Panc1 (cell line): Measurements from ENCODE around the gene PORCN. TPM values are rescaled to one million over a fixed set of nuclear protein-coding genes. Genes with fewer than 3 reads are reported as not detected.

Experiments
- ATAC-seq: fragments of 200-7000 bp; cut with Tn5 transposase; 2 replicates; pipeline ENCODE4 v1.9.1; 2020; ENCODE audit warnings: mild to moderate bottlenecking, moderate library complexity
- BruUV-seq: library from RNA; stranded (reverse); fragments of 400-500 nt; replicated peaks from 2 replicates; lab custom pipeline; 2021; lab: Mats Ljungman, UMichigan
- CTCF ChIA-PET: fragments of 300-600 bp; sonication (Branson Sonifier 250); formaldehyde crosslinking; loops from one replicate; lab custom pipeline; 2022; ENCODE audit warnings: antibody characterized with exemption; lab: Charles Lee
- POLR2A ChIA-PET: fragments of 300-600 bp; sonication (Branson Sonifier 250); formaldehyde crosslinking; loops from one replicate; lab custom pipeline; 2022; ENCODE audit warnings: antibody characterized with exemption; lab: Charles Lee
- DNase-seq: peaks from one replicate; pipeline ENCODE4 v3.0.0-alpha.2; 2010; ENCODE audit warnings: low read depth, low spot score
- H3K27ac ChIP-seq: 2 replicates; pipeline ENCODE4 v1.5.1; 2011; ENCODE audit warnings: mild to moderate bottlenecking, low read length, inconsistent platforms
- H3K27me3 ChIP-seq: fragments of 200-500 bp; sonication (Bioruptor generic); 2 replicates; pipeline ENCODE4 v1.6.0; 2014; ENCODE audit warnings: low read length, inconsistent platforms; ENCODE audit not compliant: control insufficient read depth, insufficient read depth
- H3K36me3 ChIP-seq: fragments of 200-500 bp; sonication (Bioruptor generic); 2 replicates; pipeline ENCODE4 v1.5.1; 2014; ENCODE audit warnings: inconsistent platforms, mild to moderate bottlenecking, low read length, moderate library complexity; ENCODE audit not compliant: control insufficient read depth, insufficient read depth
- H3K4me1 ChIP-seq: 2 replicates; pipeline ENCODE4 v1.5.1; 2011; ENCODE audit warnings: inconsistent platforms, mild to moderate bottlenecking, low read length, moderate library complexity; ENCODE audit not compliant: control insufficient read depth, insufficient read depth
- H3K4me3 ChIP-seq, 2 experiments: 2 replicates each; pipeline ENCODE4 v1.5.1; 2011 to 2012; ENCODE audit warnings: low read depth in 2 of 2, low read length in 2 of 2, mild to moderate bottlenecking in 2 of 2, inconsistent platforms in 1 of 2, moderate library complexity in 1 of 2
- H3K9me3 ChIP-seq: fragments of 200-500 bp; sonication (Bioruptor generic); 2 replicates; pipeline ENCODE4 v1.5.1; 2014; ENCODE audit warnings: low read depth, mild to moderate bottlenecking, inconsistent platforms, low read length, moderate library complexity; ENCODE audit not compliant: control insufficient read depth, insufficient read depth
- POLR2AphosphoS5 ChIP-seq: IDR thresholded peaks from 2 replicates; pipeline ENCODE4 v1.6.1; 2012; ENCODE audit warnings: mild to moderate bottlenecking, low read depth, low read length, moderate library complexity
- SIN3A ChIP-seq: IDR thresholded peaks from 2 replicates; pipeline ENCODE4 v1.6.1; 2012; ENCODE audit warnings: low read depth, mild to moderate bottlenecking, low read length, moderate library complexity, borderline replicate concordance; ENCODE audit not compliant: insufficient read depth
- TCF7L2 ChIP-seq: IDR thresholded peaks from 2 replicates; pipeline ENCODE4 v1.6.1; 2011; ENCODE audit warnings: mild to moderate bottlenecking, low read depth, low read length, inconsistent platforms
- in situ Hi-C: cut with HindIII; loops from 2 replicates; pipeline ENCODE4 v1.10.0; 2016; ENCODE audit warnings: low sequenced_read_pairs, low pct_unique_long_range_greater_than_20kb
- intact Hi-C: fragments of 100-400 bp; cut with micrococcal nuclease; formaldehyde crosslinking; loops from one replicate; pipeline ENCODE4 v1.10.0; 2022; ENCODE audit not compliant: unreplicated experiment
- total RNA-seq: library from RNA; stranded (reverse); gene quantifications from one replicate; pipeline ENCODE4 v1.2.1, GENCODE V29; 2021; ENCODE audit not compliant: unreplicated experiment
- TF ChIP-seq, protein P1 (sequence below), 2 experiments: IDR thresholded peaks; 2 replicates each; pipeline ENCODE4 v1.6.1; 2011 to 2012; ENCODE audit warnings: low read depth in 2 of 2, control low read depth in 1 of 2, low read length in 1 of 2, mild to moderate bottlenecking in 1 of 2, moderate library complexity in 1 of 2; ENCODE audit not compliant: insufficient read depth in 1 of 2
- TF ChIP-seq, protein P2 (sequence below): fragments of 450-650 bp; IDR thresholded peaks from 2 replicates; pipeline ENCODE4 v1.5.1; 2017; ENCODE audit warnings: mild to moderate bottlenecking

Gene PORCN
- total RNA-seq, 1 experiment from 2014 or later = 8.6 TPM

DNA sequence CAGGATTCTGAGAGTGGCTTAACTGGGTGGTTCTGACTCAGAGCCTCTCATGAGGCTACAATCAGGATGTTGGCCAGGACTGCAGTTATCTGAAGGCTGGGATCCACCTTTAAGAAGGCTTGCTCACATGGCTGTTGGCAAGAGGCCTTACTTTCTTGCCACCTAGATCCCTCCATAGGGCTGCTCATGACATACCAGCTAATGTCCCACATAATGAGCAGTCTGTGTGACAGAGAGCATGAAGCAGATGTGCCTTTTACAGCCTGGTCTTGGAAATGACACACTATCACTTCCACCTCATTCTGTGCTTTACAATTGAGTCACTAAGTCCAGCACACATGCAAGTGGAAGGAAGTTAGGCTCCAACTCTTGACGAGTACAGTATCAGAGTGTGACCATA, 61.2 kb downstream of the PORCN start:
- no peak for ATAC-seq

More for the DNA sequence above, 61.2 kb downstream of the PORCN start:
- POLR2A ChIA-PET = no interaction called here
- Histone ChIP-seq H3K27ac (no peak overlapping the region), H3K9me3 (no peaks in the 10 kb centered on the region), H3K4me3 (no peak overlapping the region), H3K36me3 (peaks cover under 1% of the 10 kb centered on the region), H3K4me1 (no peaks in the 10 kb centered on the region), H3K27me3 (no peaks in the 10 kb centered on the region)
- in situ Hi-C loops = no loop called here
- no TSS peak for BruUV-seq
- CTCF ChIA-PET = no interaction called here
- no peak for DNase-seq
- intact Hi-C loops = no loop called here
- TF ChIP-seq TCF7L2 (no peak), POLR2AphosphoS5 (no peak), SIN3A (no peak)
- TF ChIP-seq, protein P1, sequence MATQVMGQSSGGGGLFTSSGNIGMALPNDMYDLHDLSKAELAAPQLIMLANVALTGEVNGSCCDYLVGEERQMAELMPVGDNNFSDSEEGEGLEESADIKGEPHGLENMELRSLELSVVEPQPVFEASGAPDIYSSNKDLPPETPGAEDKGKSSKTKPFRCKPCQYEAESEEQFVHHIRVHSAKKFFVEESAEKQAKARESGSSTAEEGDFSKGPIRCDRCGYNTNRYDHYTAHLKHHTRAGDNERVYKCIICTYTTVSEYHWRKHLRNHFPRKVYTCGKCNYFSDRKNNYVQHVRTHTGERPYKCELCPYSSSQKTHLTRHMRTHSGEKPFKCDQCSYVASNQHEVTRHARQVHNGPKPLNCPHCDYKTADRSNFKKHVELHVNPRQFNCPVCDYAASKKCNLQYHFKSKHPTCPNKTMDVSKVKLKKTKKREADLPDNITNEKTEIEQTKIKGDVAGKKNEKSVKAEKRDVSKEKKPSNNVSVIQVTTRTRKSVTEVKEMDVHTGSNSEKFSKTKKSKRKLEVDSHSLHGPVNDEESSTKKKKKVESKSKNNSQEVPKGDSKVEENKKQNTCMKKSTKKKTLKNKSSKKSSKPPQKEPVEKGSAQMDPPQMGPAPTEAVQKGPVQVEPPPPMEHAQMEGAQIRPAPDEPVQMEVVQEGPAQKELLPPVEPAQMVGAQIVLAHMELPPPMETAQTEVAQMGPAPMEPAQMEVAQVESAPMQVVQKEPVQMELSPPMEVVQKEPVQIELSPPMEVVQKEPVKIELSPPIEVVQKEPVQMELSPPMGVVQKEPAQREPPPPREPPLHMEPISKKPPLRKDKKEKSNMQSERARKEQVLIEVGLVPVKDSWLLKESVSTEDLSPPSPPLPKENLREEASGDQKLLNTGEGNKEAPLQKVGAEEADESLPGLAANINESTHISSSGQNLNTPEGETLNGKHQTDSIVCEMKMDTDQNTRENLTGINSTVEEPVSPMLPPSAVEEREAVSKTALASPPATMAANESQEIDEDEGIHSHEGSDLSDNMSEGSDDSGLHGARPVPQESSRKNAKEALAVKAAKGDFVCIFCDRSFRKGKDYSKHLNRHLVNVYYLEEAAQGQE (IDR thresholded peaks at IDR 0.05; ENCODE audit: insufficient read depth in 1 of 2, low read depth in 2 of 2, low read length in 1 of 2) = no peak
- TF ChIP-seq, protein P2, sequence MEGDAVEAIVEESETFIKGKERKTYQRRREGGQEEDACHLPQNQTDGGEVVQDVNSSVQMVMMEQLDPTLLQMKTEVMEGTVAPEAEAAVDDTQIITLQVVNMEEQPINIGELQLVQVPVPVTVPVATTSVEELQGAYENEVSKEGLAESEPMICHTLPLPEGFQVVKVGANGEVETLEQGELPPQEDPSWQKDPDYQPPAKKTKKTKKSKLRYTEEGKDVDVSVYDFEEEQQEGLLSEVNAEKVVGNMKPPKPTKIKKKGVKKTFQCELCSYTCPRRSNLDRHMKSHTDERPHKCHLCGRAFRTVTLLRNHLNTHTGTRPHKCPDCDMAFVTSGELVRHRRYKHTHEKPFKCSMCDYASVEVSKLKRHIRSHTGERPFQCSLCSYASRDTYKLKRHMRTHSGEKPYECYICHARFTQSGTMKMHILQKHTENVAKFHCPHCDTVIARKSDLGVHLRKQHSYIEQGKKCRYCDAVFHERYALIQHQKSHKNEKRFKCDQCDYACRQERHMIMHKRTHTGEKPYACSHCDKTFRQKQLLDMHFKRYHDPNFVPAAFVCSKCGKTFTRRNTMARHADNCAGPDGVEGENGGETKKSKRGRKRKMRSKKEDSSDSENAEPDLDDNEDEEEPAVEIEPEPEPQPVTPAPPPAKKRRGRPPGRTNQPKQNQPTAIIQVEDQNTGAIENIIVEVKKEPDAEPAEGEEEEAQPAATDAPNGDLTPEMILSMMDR = no peak

Other genes starting within 250 kb of the PORCN start
- gene SSX3, start 152.3 kb upstream of the PORCN start, total RNA-seq = not detected
- 0.15 TPM for gene SSX4, start 125.5 kb upstream of the PORCN start, total RNA-seq
- gene SSX4B, start 97.0 kb upstream of the PORCN start, total RNA-seq = 0.15 TPM
- gene SLC38A5, start 38.7 kb upstream of the PORCN start, total RNA-seq = 1.1 TPM
- 43.1 TPM for gene FTSJ1, start 32.8 kb upstream of the PORCN start, total RNA-seq
- 157 TPM for gene EBP, start 12.8 kb downstream of the PORCN start, total RNA-seq
- 29.4 TPM for gene TBC1D25, start 30.7 kb downstream of the PORCN start, total RNA-seq
- 528 TPM for gene RBM3, start 65.5 kb downstream of the PORCN start, total RNA-seq
- gene WDR13, start 88.5 kb downstream of the PORCN start, total RNA-seq = 91.3 TPM
- gene WAS, start 174.8 kb downstream of the PORCN start, total RNA-seq = 0.82 TPM
- gene SUV39H1, start 187.7 kb downstream of the PORCN start, total RNA-seq = 25.6 TPM